Right lung (tissue), 5 donors: ENCODE data around the gene GLP2R. TPM values are rescaled to one million over a fixed set of nuclear protein-coding genes. Genes with fewer than 3 reads are reported as not detected.

ENCODE experiments used
- DNase-seq, 2 donors: peaks; one replicate each; pipeline ENCODE4 v3.0.0-alpha.2; 2013
- polyA plus RNA-seq, 5 donors: library from polyadenylated mRNA; unstranded; fragments of 120-200 nt; gene quantifications; one replicate each; pipeline versions ENCODE4 v1.2.1 to v1.2.3, GENCODE V29; 2013; ENCODE audit warnings: inconsistent platforms in 1 of 5, low replicate concordance in 1 of 5; ENCODE audit not compliant: insufficient read length in 5 of 5, insufficient read depth in 1 of 5

The GLP2R gene
- polyA plus RNA-seq, 5 donors = 1.4 to 2.8 (median 2.4) TPM

DNA sequence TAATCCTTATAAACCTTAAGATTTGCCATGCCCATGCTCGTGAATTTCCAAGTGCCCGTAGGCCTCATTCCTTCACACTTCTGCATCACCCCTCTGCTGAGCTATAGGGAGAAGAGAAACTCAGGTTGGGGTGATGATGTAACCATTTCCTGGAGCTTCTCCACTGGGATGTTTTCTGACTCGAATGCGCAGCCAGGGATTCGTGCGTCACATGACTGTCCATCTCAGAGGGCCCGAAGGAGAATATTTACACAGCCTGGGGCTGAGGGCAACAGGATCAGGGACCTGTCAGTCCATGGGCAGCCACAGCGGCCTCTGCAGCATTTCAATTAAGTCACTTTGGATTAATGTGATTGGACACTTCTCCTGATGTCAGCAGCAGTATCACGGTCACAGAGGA is 12.6 kb upstream of the GLP2R start:
- no peak for DNase-seq

GRCh38 chr17:9814337-9814945 is 11.3 kb upstream of the GLP2R start:
- DNase-seq = no peak

- DNase-seq = no peak
These were observed 9.3 kb upstream of the GLP2R start for GRCh38 chr17:9816472-9816871.

GRCh38 chr17:9817086-9817485 is 8.6 kb upstream of the GLP2R start:
- peak in 1 of 2 donors; percentile 42 for DNase-seq

- no peak for DNase-seq
These were observed 7.0 kb upstream of the GLP2R start for GRCh38 chr17:9818760-9819159.

DNA sequence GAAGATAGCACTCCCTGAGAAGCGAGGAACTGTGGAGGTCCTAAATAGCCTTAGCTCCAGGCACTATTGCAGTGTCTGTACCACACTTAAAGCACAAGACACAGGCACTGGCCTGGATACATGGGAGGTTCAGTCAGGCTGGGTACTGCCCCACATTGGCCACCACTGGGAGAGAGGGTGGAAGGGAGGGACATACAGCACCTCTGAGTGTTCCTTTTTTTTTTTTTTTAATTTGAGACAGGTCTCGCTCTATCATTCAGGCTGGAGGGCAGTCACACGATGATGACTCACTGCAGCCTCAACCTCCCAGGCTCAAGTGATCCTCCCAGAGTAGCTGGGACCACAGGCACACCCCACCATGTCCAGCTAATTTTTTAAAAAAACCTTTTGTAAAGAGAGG is 5.3 kb upstream of the GLP2R start:
- no peak for DNase-seq

- no peak for DNase-seq
These were observed 3.8 kb upstream of the GLP2R start, which contains the start of gene GSG1L2 for GRCh38 chr17:9821921-9822320. TSS of gene GSG1L2 (minus strand) at chr17:9822079. CDS start at chr17:9822071, 8 bp downstream.

- DNase-seq = no peak
These were observed 1.6 kb upstream of the GLP2R start for GRCh38 chr17:9824094-9824493.

DNA sequence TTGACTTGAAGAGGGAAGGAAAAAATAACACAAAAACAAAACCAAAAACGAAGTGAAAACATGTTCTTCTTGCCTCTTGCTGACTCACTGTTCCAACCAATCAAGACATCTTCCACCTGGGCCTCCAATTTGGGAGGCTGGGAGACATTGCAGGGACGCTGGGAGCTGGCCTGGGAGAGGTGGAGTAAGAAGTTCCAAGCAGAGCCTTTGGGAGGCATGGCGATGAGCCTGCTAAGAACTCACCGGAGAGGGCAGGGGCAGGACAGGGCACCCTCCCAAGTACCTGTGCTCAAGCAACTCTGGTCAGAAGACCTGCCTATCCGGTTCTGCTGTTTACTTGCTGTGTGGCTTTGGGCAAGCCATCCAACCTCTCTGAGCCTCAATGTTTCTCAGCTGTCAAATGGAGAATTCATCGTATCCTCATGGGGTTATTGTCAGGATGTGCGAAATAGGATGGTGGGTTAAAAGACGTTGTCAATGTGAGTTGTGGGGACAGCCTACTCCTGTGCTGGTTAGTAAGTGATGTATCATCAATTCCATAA is 856 bp upstream of the GLP2R start:
- DNase-seq = no peak

GRCh38 chr17:9828296-9829295 is 2.9 kb downstream of the GLP2R start:
- peak in 1 of 2 donors; percentile 50 for DNase-seq

DNA sequence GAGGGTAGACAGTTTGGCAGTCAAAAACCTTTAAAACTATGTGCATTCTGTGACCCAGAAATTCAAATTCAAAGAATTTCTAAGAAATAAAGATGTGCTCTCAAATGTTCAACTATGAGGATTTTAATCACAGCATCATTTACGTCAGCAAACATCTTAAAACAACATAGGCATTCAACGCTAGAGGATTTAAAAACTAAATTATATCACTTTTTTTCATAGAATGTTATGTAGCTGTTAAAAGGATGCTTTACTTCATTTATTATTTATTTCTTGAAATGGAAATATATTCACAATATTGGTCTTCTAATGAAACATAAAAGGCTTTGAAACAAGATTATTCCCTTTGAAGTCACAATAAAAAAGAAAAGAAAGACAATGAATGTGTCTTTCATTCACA is 3.6 kb downstream of the GLP2R start:
- no peak for DNase-seq

DNA sequence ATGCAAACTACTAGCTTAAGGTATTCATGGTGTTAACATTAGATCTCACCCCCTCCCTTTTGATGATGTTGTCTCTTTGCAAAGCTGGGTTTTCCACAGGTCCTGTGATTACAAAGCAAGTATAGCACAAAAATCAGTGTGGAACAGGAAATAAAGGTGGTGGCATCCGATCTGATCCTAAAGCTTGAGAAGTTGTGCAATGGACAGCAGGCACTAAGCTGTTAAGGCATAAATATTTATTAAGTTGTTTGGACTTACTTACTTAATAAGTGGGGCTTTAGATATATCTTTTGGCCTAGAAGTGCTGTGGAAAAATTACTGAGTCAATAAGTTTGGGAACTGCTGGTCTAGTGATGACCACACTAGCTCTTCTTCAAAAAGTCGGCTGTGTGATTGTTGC is 5.0 kb downstream of the GLP2R start:
- no peak for DNase-seq

DNA sequence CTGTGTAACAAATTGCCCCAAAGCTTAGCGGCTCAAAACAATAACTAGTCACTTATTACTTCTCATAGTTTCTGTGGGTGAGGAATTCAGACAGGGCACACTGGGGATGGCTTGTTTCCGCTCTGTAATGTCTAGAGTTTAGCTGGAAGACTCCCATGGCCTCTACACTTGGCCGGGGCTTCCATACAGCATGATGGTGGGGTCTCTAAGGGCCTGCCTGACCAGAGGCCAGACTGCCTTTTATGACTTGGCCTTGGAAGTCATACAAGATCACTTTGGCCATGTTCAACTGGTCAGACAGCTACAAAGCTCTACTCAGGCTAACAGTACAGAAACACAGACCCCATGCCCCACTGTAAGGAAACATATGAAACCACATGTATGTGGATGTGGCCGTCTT is 8.2 kb downstream of the GLP2R start:
- DNase-seq = no peak

GRCh38 chr17:9837551-9838471 is 12.1 kb downstream of the GLP2R start:
- DNase-seq = peak; percentile 57 to 70

DNA sequence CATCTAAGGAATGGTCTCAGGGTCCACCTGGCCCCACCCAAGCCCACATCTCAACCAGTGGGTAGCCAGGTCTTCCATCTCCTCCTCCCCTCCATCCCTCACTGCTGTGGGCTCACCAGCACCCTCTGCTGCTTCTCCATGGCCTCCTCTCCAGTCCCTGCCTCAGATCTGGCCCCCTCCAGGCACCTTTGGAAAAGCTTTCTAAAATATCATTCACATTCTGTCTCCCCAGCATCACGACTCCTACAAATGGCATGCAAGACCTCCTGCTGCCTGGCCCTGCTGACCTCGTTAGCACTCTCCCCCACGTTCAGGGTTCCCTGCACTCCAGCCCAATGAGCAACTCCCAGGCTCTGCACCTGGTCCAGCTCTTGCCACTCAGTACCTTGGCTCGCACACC is 13.7 kb downstream of the GLP2R start:
- no peak for DNase-seq

DNA sequence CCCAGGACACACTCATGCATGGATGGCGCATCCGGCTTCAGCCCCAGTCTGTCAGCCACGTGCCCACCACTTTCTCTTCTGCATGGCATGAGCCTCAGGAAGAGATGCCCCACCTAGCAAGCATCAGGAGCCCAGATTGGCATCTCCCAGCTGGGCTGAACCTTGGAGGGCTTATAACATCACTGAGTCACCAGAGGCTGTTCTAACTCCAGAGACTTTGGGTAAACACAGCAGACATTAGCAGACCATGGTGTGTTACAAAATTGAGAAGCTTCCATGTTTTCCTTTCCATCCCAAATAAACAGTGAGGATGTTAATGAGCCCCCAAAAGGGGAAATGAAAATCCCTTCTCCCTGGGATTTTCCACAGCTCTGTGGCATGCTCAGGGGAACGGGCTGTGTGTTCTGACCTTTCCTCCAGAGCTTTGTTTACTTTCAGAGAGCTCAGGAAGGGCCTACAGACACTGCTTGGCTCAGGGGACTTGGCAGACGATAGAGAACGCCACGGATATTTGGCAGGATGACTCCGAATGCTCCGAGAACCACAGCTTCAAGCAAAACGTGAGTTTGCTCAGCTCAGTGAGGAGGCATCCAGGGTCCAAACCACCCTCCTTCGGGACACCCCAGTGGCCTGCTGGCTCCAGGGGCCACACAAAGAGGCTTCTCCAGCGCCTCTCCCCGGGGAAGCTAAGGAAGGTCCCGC is 16.5 kb downstream of the GLP2R start:
- peak; percentile 55 to 56 for DNase-seq

DNA sequence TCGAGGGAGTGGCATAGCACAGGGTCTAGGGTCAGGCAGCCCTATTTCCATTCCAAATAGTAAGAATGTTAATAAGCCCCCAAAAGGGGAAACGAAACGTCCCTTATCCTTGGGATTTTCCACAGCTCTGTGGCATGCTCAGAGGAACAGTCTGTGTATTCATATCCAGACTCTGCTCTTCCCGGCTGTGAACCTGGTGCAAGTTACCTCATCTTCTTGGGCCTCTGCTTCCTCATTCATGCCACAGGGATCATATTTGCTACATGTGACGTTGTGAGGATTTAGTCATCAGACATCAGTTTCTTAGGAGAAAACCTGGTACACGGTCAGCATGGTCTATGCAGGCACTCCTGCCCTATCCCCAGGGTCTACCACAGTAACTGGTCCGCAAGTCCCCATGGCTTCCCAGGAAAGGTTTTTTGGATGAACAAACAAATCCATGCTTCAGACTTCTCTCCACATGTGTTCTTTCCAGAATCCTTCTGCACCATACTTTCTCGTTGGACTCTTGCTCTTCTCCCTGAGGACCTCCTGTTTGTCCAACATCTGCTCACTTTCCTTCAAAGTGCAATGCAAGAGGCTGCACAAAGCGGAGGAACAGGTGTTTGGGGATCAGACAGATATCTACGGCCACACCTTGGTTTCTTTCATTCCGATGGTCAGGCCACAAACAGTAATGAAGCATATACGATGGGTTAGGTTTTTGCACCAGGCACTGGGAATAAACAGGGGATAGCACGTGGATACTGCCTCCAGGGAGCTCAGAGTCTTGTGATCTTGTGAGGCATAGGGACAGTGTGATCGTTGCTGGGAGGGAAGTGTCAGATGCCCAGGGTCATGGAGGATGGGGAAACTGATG is 17.7 kb downstream of the GLP2R start:
- no peak for DNase-seq

DNA sequence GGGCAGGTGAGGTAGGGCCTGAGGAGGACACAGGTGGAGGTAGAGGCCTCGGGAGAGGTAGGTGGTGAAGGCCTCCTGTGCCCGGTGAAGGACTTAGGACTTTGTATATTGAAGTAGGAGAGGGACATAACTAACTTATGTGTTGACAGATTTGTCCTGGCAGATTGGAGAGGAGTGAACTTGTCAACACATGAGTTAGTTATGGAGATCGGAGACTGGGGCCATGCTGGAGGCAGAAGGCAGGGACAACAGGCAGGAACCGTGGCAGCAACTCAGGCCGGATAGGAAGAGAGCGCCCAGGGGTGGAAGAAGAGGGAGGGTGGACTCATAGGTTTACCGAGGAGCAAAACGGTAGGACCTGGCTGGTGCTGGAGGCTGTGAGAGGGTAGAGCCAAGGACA is 18.4 kb downstream of the GLP2R start:
- no peak for DNase-seq

DNA sequence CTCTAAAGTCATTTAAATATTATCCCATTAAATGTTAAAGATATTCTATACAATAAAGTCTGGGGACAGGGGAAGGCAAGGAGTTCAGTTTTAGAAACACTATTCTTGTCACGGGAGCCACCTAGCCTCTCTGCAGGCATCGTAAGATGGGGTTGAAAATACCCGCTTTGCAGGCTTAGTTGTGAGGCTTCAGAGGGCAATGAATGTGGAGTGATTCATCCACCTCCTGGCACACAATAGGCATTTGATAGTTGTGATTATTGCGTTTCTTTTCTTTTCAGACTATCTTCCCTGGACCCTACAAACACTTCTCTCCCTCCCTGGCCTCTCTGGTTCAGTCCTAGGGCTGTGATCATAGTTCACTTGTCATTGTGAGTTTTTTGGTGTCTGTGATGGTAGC is 19.6 kb downstream of the GLP2R start:
- DNase-seq = no peak

DNA sequence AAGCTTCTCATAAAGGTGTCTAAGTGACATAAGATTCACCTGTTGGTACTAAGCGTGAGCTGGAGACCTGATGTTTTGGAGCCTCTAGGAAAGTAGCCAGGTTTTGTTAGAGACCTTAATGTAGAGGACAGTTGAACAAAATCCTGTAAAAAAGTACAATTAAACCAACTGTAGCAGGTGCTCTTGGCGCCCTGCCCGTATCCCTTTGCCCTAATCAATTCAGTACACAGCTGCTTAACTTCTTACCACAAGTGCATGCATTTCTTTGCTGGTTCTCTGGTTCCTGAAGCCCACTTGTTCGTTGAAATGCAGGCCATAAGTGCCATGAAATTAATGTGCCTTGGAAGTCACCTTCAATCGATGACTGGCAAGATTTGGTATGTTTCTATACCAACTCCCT is 24.4 kb downstream of the GLP2R start:
- no peak for DNase-seq
